HCT116 (cell line): ENCODE data around the gene TMEFF2. TPM values are rescaled to one million over a fixed set of nuclear protein-coding genes. Genes with fewer than 3 reads are reported as not detected.

ENCODE experiments used
- ATAC-seq: fragments of 200-7000 bp; cut with Tn5 transposase; 2 replicates; pipeline ENCODE4 v1.9.1; 2020; ENCODE audit warnings: mild to moderate bottlenecking, moderate library complexity
- BruUV-seq: library from RNA; stranded (reverse); fragments of 400-500 nt; replicated peaks from 2 replicates; lab custom pipeline; 2021; lab: Mats Ljungman, UMichigan
- CTCF ChIA-PET: fragments of 300-600 bp; sonication (Branson Sonifier 250); formaldehyde crosslinking; loops from one replicate; lab custom pipeline; 2021; ENCODE audit warnings: antibody characterized with exemption; lab: Charles Lee
- POLR2A ChIA-PET: fragments of 300-600, 350-600 bp; sonication (Branson Sonifier 250); formaldehyde crosslinking; loops from one replicate; lab custom pipeline; 2021; ENCODE audit warnings: antibody characterized with exemption; lab: Charles Lee
- RAD21 ChIA-PET, 2 experiments: fragments of 300-600 bp; sonication (Branson Sonifier 250); formaldehyde crosslinking; loops; one replicate each; lab custom pipeline; 2023; ENCODE audit warnings: low total read pairs in 2 of 2; ENCODE audit not compliant: uncharacterized antibody in 2 of 2, unreplicated experiment in 2 of 2, low non-redundant PET in 1 of 2; lab: Charles Lee
- DNase-seq: peaks from one replicate; pipeline ENCODE4 v3.0.0-alpha.2; 2010; ENCODE audit warnings: low read depth, low spot score
- H2AFZ ChIP-seq: fragments of 200-600 bp; shearing (Covaris generic), sonication (generic); 2 replicates; pipeline ENCODE4 v1.6.1; 2017; ENCODE audit warnings: low read depth, mixed run types, mixed read lengths, antibody characterized with exemption, low read length; ENCODE audit not compliant: poor library complexity, severe bottlenecking
- H3K27ac ChIP-seq: 2 replicates; pipeline ENCODE4 v1.5.1; 2012; ENCODE audit warnings: low read depth, low read length
- H3K27me3 ChIP-seq: fragments of 200-600 bp; sonication (generic); 2 replicates; pipeline ENCODE4 v1.6.1; 2016; ENCODE audit warnings: mixed run types, low read length, mixed read lengths; ENCODE audit not compliant: insufficient read depth
- H3K36me3 ChIP-seq, 2 experiments: fragments of 200-500 bp in 1 of 2; fragments of 200-600 bp in 1 of 2; sonication (Bioruptor generic) in 1 of 2; sonication (generic) in 1 of 2; 2 replicates each; pipeline versions ENCODE4 v1.5.1 to v1.6.1; 2014 to 2016; ENCODE audit warnings: low read length in 2 of 2, inconsistent platforms in 1 of 2, mixed read lengths in 1 of 2, mixed run types in 1 of 2; ENCODE audit not compliant: insufficient read depth in 2 of 2, control insufficient read depth in 1 of 2
- H3K4me1 ChIP-seq, 2 experiments: fragments of 200-600 bp in 1 of 2; sonication (generic) in 1 of 2; 2 replicates each; pipeline versions ENCODE4 v1.5.1 to v1.6.1; 2012 to 2017; ENCODE audit warnings: low read length in 2 of 2, inconsistent platforms in 1 of 2, mild to moderate bottlenecking in 1 of 2, mixed read lengths in 1 of 2, mixed run types in 1 of 2, moderate library complexity in 1 of 2; ENCODE audit not compliant: insufficient read depth in 2 of 2, control insufficient read depth in 1 of 2
- H3K4me2 ChIP-seq: fragments of 200-600 bp; sonication (generic); 2 replicates; pipeline ENCODE4 v1.6.1; 2017; ENCODE audit warnings: mixed run types, low read length, mixed read lengths
- H3K4me3 ChIP-seq, 2 experiments: fragments of 200-600 bp in 1 of 2; sonication (generic) in 1 of 2; replicated peaks in 1 of 2; 2 replicates each; pipeline ENCODE4 v1.5.1; 2011 to 2016; ENCODE audit warnings: low read length in 2 of 2, control low read depth in 1 of 2, low read depth in 1 of 2, mild to moderate bottlenecking in 1 of 2, mixed read lengths in 1 of 2, mixed run types in 1 of 2
- H3K79me2 ChIP-seq: fragments of 200-600 bp; sonication (generic); 2 replicates; pipeline ENCODE4 v1.6.1; 2017; ENCODE audit warnings: mild to moderate bottlenecking, mixed run types, low read length, moderate library complexity, mixed read lengths; ENCODE audit not compliant: insufficient read depth
- H3K9ac ChIP-seq: fragments of 200-600 bp; sonication (generic); 2 replicates; pipeline ENCODE4 v1.6.1; 2016; ENCODE audit warnings: low read length, mixed read lengths
- H3K9me2 ChIP-seq: fragments of 200-600 bp; sonication (generic), shearing (Covaris generic); 2 replicates; pipeline ENCODE4 v1.6.1; 2017; ENCODE audit warnings: mixed run types, mild to moderate bottlenecking, moderate library complexity; ENCODE audit not compliant: insufficient read depth
- H3K9me3 ChIP-seq, 2 experiments: fragments of 200-500 bp in 1 of 2; fragments of 200-600 bp in 1 of 2; sonication (Bioruptor generic) in 1 of 2; sonication (generic) in 1 of 2; 2 replicates each; pipeline ENCODE4 v1.6.1; 2014 to 2017; ENCODE audit warnings: low read length in 2 of 2, mixed read lengths in 2 of 2, inconsistent platforms in 1 of 2, low read depth in 1 of 2, mild to moderate bottlenecking in 1 of 2, mixed run types in 1 of 2, moderate library complexity in 1 of 2; ENCODE audit not compliant: control insufficient read depth in 1 of 2, insufficient read depth in 1 of 2
- H4K20me1 ChIP-seq: fragments of 200-600 bp; sonication (generic), shearing (Covaris generic); 2 replicates; pipeline ENCODE4 v1.6.1; 2017; ENCODE audit warnings: mixed run types, mild to moderate bottlenecking, moderate library complexity; ENCODE audit not compliant: insufficient read depth
- CBX3 ChIP-seq: IDR thresholded peaks from 2 replicates; pipeline ENCODE4 v1.6.1; 2012; ENCODE audit warnings: low read depth
- EGR1 ChIP-seq: IDR thresholded peaks from 2 replicates; pipeline ENCODE4 v1.6.1; 2012; ENCODE audit warnings: low read depth
- ELF1 ChIP-seq: IDR thresholded peaks from 2 replicates; pipeline ENCODE4 v1.6.1; 2012; ENCODE audit warnings: low read depth, borderline replicate concordance
- EZH2 ChIP-seq: fragments of 200-600 bp; sonication (generic); IDR thresholded peaks from 2 replicates; pipeline ENCODE4 v1.6.1; 2017; ENCODE audit warnings: antibody characterized with exemption, mixed run types
- EZH2phosphoT487 ChIP-seq: fragments of 200-600 bp; IDR thresholded peaks from 2 replicates; pipeline ENCODE4 v1.6.1; 2018; ENCODE audit warnings: antibody characterized with exemption, borderline replicate concordance
- FOSL1 ChIP-seq: IDR thresholded peaks from 2 replicates; pipeline ENCODE4 v1.6.1; 2012; ENCODE audit warnings: low read depth
- JUND ChIP-seq: IDR thresholded peaks from 2 replicates; pipeline ENCODE4 v1.6.1; 2012
- POLR2A ChIP-seq: IDR thresholded peaks from 2 replicates; pipeline ENCODE4 v1.7.0; 2011; ENCODE audit warnings: borderline replicate concordance; ENCODE audit not compliant: insufficient read depth, insufficient read length; ENCODE audit errors: extremely low read depth
- POLR2AphosphoS5 ChIP-seq: IDR thresholded peaks from 2 replicates; pipeline ENCODE4 v1.6.1; 2011; ENCODE audit warnings: mild to moderate bottlenecking, low read depth, low read length, moderate library complexity
- RAD21 ChIP-seq: IDR thresholded peaks from 2 replicates; pipeline ENCODE4 v1.6.1; 2012; ENCODE audit warnings: low read depth, mild to moderate bottlenecking
- REST ChIP-seq: IDR thresholded peaks from 2 replicates; pipeline ENCODE4 v1.6.1; 2012; ENCODE audit warnings: low read depth
- SIN3A ChIP-seq: IDR thresholded peaks from 2 replicates; pipeline ENCODE4 v1.6.1; 2012; ENCODE audit warnings: low read depth
- SRF ChIP-seq: IDR thresholded peaks from 2 replicates; pipeline ENCODE4 v1.6.1; 2012; ENCODE audit warnings: low read depth
- TCF7L2 ChIP-seq: IDR thresholded peaks from 2 replicates; pipeline ENCODE4 v1.7.0; 2011; ENCODE audit warnings: borderline replicate concordance, inconsistent platforms; ENCODE audit not compliant: insufficient read depth, insufficient read length; ENCODE audit errors: extremely low read depth
- ZFX ChIP-seq: fragments of 450-650 bp; IDR thresholded peaks from 2 replicates; pipeline ENCODE4 v1.6.1; 2017
- ZNF274 ChIP-seq: fragments of 200-500 bp; sonication (Bioruptor generic); IDR thresholded peaks from 2 replicates; pipeline ENCODE4 v1.6.1; 2014; ENCODE audit warnings: mild to moderate bottlenecking, low read depth, low read length, inconsistent platforms
- intact Hi-C: fragments of 100-400 bp; cut with micrococcal nuclease; formaldehyde crosslinking; loops from 2 replicates; pipeline ENCODE4 v1.10.0; 2022
- total RNA-seq: library from RNA; stranded (reverse); gene quantifications from one replicate; pipeline ENCODE4 v1.2.1, GENCODE V29; 2021; ENCODE audit not compliant: unreplicated experiment
- TF ChIP-seq, protein P1 (sequence below): IDR thresholded peaks from 2 replicates; pipeline ENCODE4 v1.6.1; 2012
- TF ChIP-seq, protein P2 (sequence below): IDR thresholded peaks from 2 replicates; pipeline ENCODE4 v1.6.1; 2012

The TMEFF2 gene
- total RNA-seq, 1 experiment from 2014 or later, result not detected

- no peak for TF ChIP-seq POLR2AphosphoS5
- TF ChIP-seq, protein P1, sequence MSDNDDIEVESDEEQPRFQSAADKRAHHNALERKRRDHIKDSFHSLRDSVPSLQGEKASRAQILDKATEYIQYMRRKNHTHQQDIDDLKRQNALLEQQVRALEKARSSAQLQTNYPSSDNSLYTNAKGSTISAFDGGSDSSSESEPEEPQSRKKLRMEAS, result no peak
- no peak for TF ChIP-seq ZFX
- no peak for TF ChIP-seq POLR2A
These were observed 152.6 kb downstream of the TMEFF2 start (continued) for GRCh38 chr2:192042126-192042525.

DNA sequence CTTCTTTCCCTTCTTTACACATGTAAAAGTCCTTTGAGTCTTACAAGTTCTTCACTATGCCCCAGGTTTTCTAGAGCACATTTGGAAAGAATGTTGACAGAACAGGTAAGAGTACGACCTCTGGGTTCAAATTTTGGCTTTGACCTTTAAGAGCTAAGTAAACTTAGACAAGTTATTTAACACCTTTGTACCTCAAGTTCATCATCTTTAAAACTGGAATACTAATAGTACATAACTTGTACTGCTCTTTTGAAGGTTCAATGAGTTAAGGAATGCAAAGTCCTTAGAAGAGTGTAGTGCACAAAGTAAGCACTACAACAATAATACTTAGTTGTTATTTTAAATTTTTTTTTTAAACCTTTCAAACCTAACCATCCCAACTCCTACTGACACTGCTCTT lies 156.6 kb downstream of the TMEFF2 start:
- Histone ChIP-seq H3K4me2 (no peak overlapping the region), H3K36me3 (no peaks in the 10 kb centered on the region), H3K9me2 (no peaks in the 10 kb centered on the region), H3K4me1 (no peaks in the 10 kb centered on the region), H3K9me3 (no peaks in the 10 kb centered on the region), H4K20me1 (no peaks in the 10 kb centered on the region), H3K27me3 (no peaks in the 10 kb centered on the region), H3K27ac (no peak overlapping the region), H3K79me2 (no peaks in the 10 kb centered on the region), H3K9ac (no peak overlapping the region), H3K4me3 (no peak overlapping the region), H2AFZ (no peak overlapping the region)
- ATAC-seq, result no peak
- ChIA-PET CTCF (no interaction called here), RAD21 (no interaction called here), POLR2A (no interaction called here)
- no peak for DNase-seq
- intact Hi-C loops, result no loop called here
- TF ChIP-seq EZH2phosphoT487 (no peak), CBX3 (no peak), FOSL1 (no peak), ZNF274 (no peak), POLR2A (no peak), TCF7L2 (no peak), SRF (no peak), REST (no peak), JUND (no peak), ZFX (no peak), EGR1 (no peak), ELF1 (no peak), POLR2AphosphoS5 (no peak), RAD21 (no peak), SIN3A (no peak), EZH2 (no peak)
- TF ChIP-seq, protein P2, sequence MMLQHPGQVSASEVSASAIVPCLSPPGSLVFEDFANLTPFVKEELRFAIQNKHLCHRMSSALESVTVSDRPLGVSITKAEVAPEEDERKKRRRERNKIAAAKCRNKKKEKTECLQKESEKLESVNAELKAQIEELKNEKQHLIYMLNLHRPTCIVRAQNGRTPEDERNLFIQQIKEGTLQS, result no peak
- TF ChIP-seq, protein P1, result no peak
- BruUV-seq, result no TSS peak
